BLaER1 treated with 17β-estradiol and CSF1 and Interleukin-3, amounts not matched to agents 10 nM and 100 nM (cell line): ENCODE data around the gene ASPM.

Source experiments
- H3K27ac ChIP-seq, 11 experiments: shearing (Covaris generic); formaldehyde crosslinking; 2 replicates each; pipeline ENCODE4 v1.8.1; 2022
- H3K27me3 ChIP-seq, 11 experiments: shearing (Covaris generic); formaldehyde crosslinking; 2 replicates each; pipeline ENCODE4 v1.8.1; 2022
- H3K36me3 ChIP-seq, 11 experiments: shearing (Covaris generic); formaldehyde crosslinking; 2 replicates each; pipeline ENCODE4 v1.8.1; 2022
- H3K4me1 ChIP-seq, 10 experiments: shearing (Covaris generic); formaldehyde crosslinking; 2 replicates each; pipeline ENCODE4 v1.8.1; 2022
- H3K4me2 ChIP-seq, 11 experiments: shearing (Covaris generic); formaldehyde crosslinking; 2 replicates each; pipeline ENCODE4 v1.8.1; 2022
- H3K4me3 ChIP-seq, 10 experiments: shearing (Covaris generic); formaldehyde crosslinking; 2 replicates each; pipeline ENCODE4 v1.8.1; 2022
- H3K9ac ChIP-seq, 11 experiments: shearing (Covaris generic); formaldehyde crosslinking; 2 replicates each; pipeline ENCODE4 v1.8.1; 2022
- H3K9me3 ChIP-seq, 11 experiments: shearing (Covaris generic); formaldehyde crosslinking; replicated peaks in 1 of 11; 2 replicates each; pipeline ENCODE4 v1.8.1; 2022
- H4K20me1 ChIP-seq, 11 experiments: shearing (Covaris generic); formaldehyde crosslinking; 2 replicates each; pipeline ENCODE4 v1.8.1; 2022
- Cebpa-rat ChIP-seq, 11 experiments: shearing (Covaris generic); IDR thresholded peaks; 2 replicates each; pipeline ENCODE4 v1.8.1; 2022

Gene ASPM

DNA sequence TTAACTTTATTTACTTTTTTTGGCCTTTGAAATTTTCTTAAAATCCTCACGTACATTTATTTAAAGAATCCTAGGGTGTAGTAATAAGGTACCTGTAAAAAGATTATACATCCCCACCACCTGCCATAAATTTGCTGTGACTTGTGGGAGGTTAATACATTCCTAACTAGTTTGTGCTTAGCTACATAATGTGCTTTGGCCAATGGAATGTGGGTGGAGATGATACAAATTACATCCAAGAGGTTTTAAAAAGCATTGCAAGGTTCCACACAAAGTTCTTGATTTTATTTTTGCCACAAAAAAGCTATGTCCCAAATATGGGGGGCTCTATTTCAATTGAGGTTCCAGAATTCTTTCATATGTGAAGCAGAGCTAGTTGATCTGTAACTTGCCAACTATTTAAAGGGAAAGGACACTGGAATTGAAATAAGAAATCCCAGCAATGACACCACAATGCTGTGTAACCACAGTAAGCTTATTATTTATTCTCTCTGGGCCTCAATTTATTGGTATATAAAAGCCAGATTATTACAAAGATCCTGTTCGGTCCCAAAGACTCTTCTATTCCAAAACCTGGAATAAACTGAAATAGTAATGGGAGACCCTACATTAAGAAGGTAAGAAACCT, 15.7 kb downstream of the ASPM start:
- H3K36me3 ChIP-seq, result peaks cover 17 to 100% (median 85%) of the 10 kb centered on the region in 11 experiments; a peak in 21 of 22 replicates
- no peaks in the 10 kb centered on the region for H3K27me3 ChIP-seq
- no peak overlapping the region for H3K27ac ChIP-seq
- no peak overlapping the region for H3K4me3 ChIP-seq
- no peak for TF ChIP-seq Cebpa-rat (IDR thresholded peaks at IDR 0.05)
- H3K9ac ChIP-seq, result no peak overlapping the region
- H3K4me1 ChIP-seq, result no peaks in the 10 kb centered on the region
- H4K20me1 ChIP-seq, result peaks cover 0 to 4% (median 0%) of the 10 kb centered on the region in 11 experiments; a peak in 3 of 22 replicates
- no peaks in the 10 kb centered on the region for H3K9me3 ChIP-seq
- no peak overlapping the region for H3K4me2 ChIP-seq

- no peak overlapping the region for H3K4me3 ChIP-seq
- no peaks in the 10 kb centered on the region for H3K27me3 ChIP-seq
- peaks cover 0 to 4% (median 0%) of the 10 kb centered on the region in 11 experiments; a peak in 2 of 22 replicates for H4K20me1 ChIP-seq
- peaks cover 17 to 100% (median 89%) of the 10 kb centered on the region in 11 experiments; a peak in 21 of 22 replicates for H3K36me3 ChIP-seq
- H3K27ac ChIP-seq, result no peak overlapping the region
- H3K9me3 ChIP-seq, result no peaks in the 10 kb centered on the region
- no peaks in the 10 kb centered on the region for H3K4me1 ChIP-seq
- no peak for TF ChIP-seq Cebpa-rat (IDR thresholded peaks at IDR 0.05)
- no peak overlapping the region for H3K4me2 ChIP-seq
- no peak overlapping the region for H3K9ac ChIP-seq
Measured at GRCh38 chr1:197129698-197130097, 16.8 kb downstream of the ASPM start.

GRCh38 chr1:197127246-197127912, 19.1 kb downstream of the ASPM start:
- Histone ChIP-seq H3K4me2 (no peak overlapping the region), H3K9me3 (no peaks in the 10 kb centered on the region), H3K9ac (no peak overlapping the region), H3K4me3 (no peak overlapping the region), H3K27me3 (no peaks in the 10 kb centered on the region), H3K4me1 (no peaks in the 10 kb centered on the region), H4K20me1 (peaks cover 0 to 4% (median 0%) of the 10 kb centered on the region in 11 experiments; a peak in 2 of 22 replicates), H3K27ac (no peak overlapping the region), H3K36me3 (peaks cover 18 to 100% (median 90%) of the 10 kb centered on the region in 11 experiments; a peak in 21 of 22 replicates)
- no peak for TF ChIP-seq Cebpa-rat (IDR thresholded peaks at IDR 0.05)

GRCh38 chr1:197126691-197127090, 19.8 kb downstream of the ASPM start:
- no peaks in the 10 kb centered on the region for H3K27me3 ChIP-seq
- no peaks in the 10 kb centered on the region for H3K4me1 ChIP-seq
- no peak for TF ChIP-seq Cebpa-rat (IDR thresholded peaks at IDR 0.05)
- H4K20me1 ChIP-seq, result peaks cover 0 to 4% (median 0%) of the 10 kb centered on the region in 11 experiments; a peak in 2 of 22 replicates
- H3K9ac ChIP-seq, result no peak overlapping the region
- H3K4me3 ChIP-seq, result no peak overlapping the region
- no peak overlapping the region for H3K27ac ChIP-seq
- no peak overlapping the region for H3K4me2 ChIP-seq
- H3K36me3 ChIP-seq, result peaks cover 24 to 100% (median 91%) of the 10 kb centered on the region in 11 experiments; a peak in 21 of 22 replicates
- no peaks in the 10 kb centered on the region for H3K9me3 ChIP-seq

DNA sequence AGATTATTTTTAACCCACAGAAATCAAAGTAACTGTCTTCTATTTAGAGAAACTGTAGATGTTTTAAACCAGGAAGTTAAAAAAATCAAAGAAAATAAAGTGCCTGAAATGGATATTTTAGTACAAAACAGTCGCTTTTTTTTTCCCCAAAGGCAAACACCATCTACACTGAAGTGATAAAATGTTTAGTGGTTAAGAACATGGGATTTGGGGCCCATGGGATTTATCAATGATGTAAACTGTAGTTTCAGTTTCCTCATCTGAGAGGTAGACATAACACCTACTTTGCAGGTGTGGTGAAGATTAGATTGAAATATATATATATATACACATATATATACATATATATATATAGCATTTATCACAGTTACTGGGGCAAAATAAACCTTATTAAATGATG, 22.1 kb downstream of the ASPM start:
- H3K27me3 ChIP-seq, result no peaks in the 10 kb centered on the region
- no peak overlapping the region for H3K4me2 ChIP-seq
- H3K9ac ChIP-seq, result no peak overlapping the region
- no peak for TF ChIP-seq Cebpa-rat (IDR thresholded peaks at IDR 0.05)
- no peaks in the 10 kb centered on the region for H3K4me1 ChIP-seq
- H3K4me3 ChIP-seq, result no peak overlapping the region
- H3K27ac ChIP-seq, result no peak overlapping the region
- no peaks in the 10 kb centered on the region; a peak in 2 of 22 replicates for H4K20me1 ChIP-seq
- H3K36me3 ChIP-seq, result peaks cover 16 to 100% (median 93%) of the 10 kb centered on the region in 11 experiments; a peak in 21 of 22 replicates
- H3K9me3 ChIP-seq, result no peaks in the 10 kb centered on the region

- H3K27me3 ChIP-seq, result no peaks in the 10 kb centered on the region
- no peak for TF ChIP-seq Cebpa-rat (IDR thresholded peaks at IDR 0.05)
- H3K4me1 ChIP-seq, result no peaks in the 10 kb centered on the region
- H3K36me3 ChIP-seq, result peaks cover 7 to 100% (median 84%) of the 10 kb centered on the region in 11 experiments
- H3K27ac ChIP-seq, result no peak overlapping the region
- no peak overlapping the region for H3K4me3 ChIP-seq
- H4K20me1 ChIP-seq, result no peaks in the 10 kb centered on the region; a peak in 1 of 22 replicates
- no peak overlapping the region for H3K9ac ChIP-seq
- H3K4me2 ChIP-seq, result no peak overlapping the region
- peaks cover 0 to 10% (median 0%) of the 10 kb centered on the region in 11 experiments; a peak in 4 of 22 replicates for H3K9me3 ChIP-seq
Measured at GRCh38 chr1:197116156-197116555, 30.3 kb downstream of the ASPM start.

- Histone ChIP-seq H3K4me1 (no peaks in the 10 kb centered on the region), H3K27me3 (no peaks in the 10 kb centered on the region), H3K4me2 (no peak overlapping the region), H3K4me3 (no peak overlapping the region), H4K20me1 (no peaks in the 10 kb centered on the region), H3K9me3 (no peaks in the 10 kb centered on the region), H3K27ac (no peak overlapping the region), H3K36me3 (peaks cover 16 to 99% (median 67%) of the 10 kb centered on the region in 11 experiments; a peak in 21 of 22 replicates), H3K9ac (no peak overlapping the region)
- TF ChIP-seq Cebpa-rat (IDR thresholded peaks at IDR 0.05), result no peak
Measured at GRCh38 chr1:197106869-197107268, 39.6 kb downstream of the ASPM start.

- peaks cover 16 to 85% (median 59%) of the 10 kb centered on the region in 11 experiments; a peak in 21 of 22 replicates for H3K36me3 ChIP-seq
- no peaks in the 10 kb centered on the region for H3K27me3 ChIP-seq
- no peaks in the 10 kb centered on the region for H3K9me3 ChIP-seq
- no peak overlapping the region for H3K27ac ChIP-seq
- no peaks in the 10 kb centered on the region for H4K20me1 ChIP-seq
- no peak overlapping the region for H3K4me3 ChIP-seq
- no peak overlapping the region for H3K4me2 ChIP-seq
- H3K4me1 ChIP-seq, result peaks cover 0 to 9% (median 0%) of the 10 kb centered on the region in 10 experiments; a peak in 1 of 20 replicates
- TF ChIP-seq Cebpa-rat (IDR thresholded peaks at IDR 0.05), result no peak
- H3K9ac ChIP-seq, result no peak overlapping the region
Measured at GRCh38 chr1:197103300-197103699, 43.2 kb downstream of the ASPM start.

- Histone ChIP-seq H3K27ac (no peak overlapping the region), H4K20me1 (no peaks in the 10 kb centered on the region), H3K4me3 (no peak overlapping the region), H3K4me1 (peaks cover 0 to 9% (median 0%) of the 10 kb centered on the region in 10 experiments; a peak in 1 of 20 replicates), H3K9me3 (no peaks in the 10 kb centered on the region), H3K27me3 (no peaks in the 10 kb centered on the region), H3K4me2 (no peak overlapping the region), H3K9ac (no peak overlapping the region), H3K36me3 (peaks cover 16 to 82% (median 50%) of the 10 kb centered on the region in 11 experiments; a peak in 21 of 22 replicates)
- no peak for TF ChIP-seq Cebpa-rat (IDR thresholded peaks at IDR 0.05)
Measured at GRCh38 chr1:197101978-197102377, 44.5 kb downstream of the ASPM start.
